Activated naive CD8-positive, alpha-beta T cell treated with anti-CD3 and anti-CD28 coated beads, Interleukin-2, amount 50 U/mL, for 16 hours (primary cell): ENCODE data around the gene SLC38A1.
"Not testable (repeated sequence)": the region's sequence is repeated elsewhere in the genome, so short reads cannot be mapped to it uniquely, and the experiment has no call there.

ENCODE experiments used
- DNase-seq: peaks from one replicate; pipeline ENCODE4 v3.0.0-alpha.2; 2020; ENCODE audit warnings: low read depth, low spot score

The SLC38A1 gene

GRCh38 chr12:46167412-46167811, 101.4 kb downstream of the SLC38A1 start:
- no peak for DNase-seq

- no peak for DNase-seq
Measured at GRCh38 chr12:46165191-46165590, 103.7 kb downstream of the SLC38A1 start.

GRCh38 chr12:46164186-46164761, 104.6 kb downstream of the SLC38A1 start:
- no peak for DNase-seq

GRCh38 chr12:46162549-46163076, 106.2 kb downstream of the SLC38A1 start:
- not testable (repeated sequence) for DNase-seq

- DNase-seq = no peak
Measured at GRCh38 chr12:46160981-46161690, 107.7 kb downstream of the SLC38A1 start.

- DNase-seq = no peak
Measured at GRCh38 chr12:46160101-46160980, 108.5 kb downstream of the SLC38A1 start.

GRCh38 chr12:46159309-46159901, 109.4 kb downstream of the SLC38A1 start:
- DNase-seq = no peak

- DNase-seq = no peak
Measured at GRCh38 chr12:46158501-46158900, 110.3 kb downstream of the SLC38A1 start.

- no peak for DNase-seq
Measured at GRCh38 chr12:46154221-46154985, 114.4 kb downstream of the SLC38A1 start.

GRCh38 chr12:46153268-46153872, 115.5 kb downstream of the SLC38A1 start:
- DNase-seq = no peak

GRCh38 chr12:46152456-46152855, 116.4 kb downstream of the SLC38A1 start:
- DNase-seq = no peak

GRCh38 chr12:46150735-46151134, 118.1 kb downstream of the SLC38A1 start:
- DNase-seq = no peak

- no peak for DNase-seq
Measured at GRCh38 chr12:46149905-46150304, 118.9 kb downstream of the SLC38A1 start.

GRCh38 chr12:46149079-46149464, 119.8 kb downstream of the SLC38A1 start:
- no peak for DNase-seq

- DNase-seq = no peak
Measured at GRCh38 chr12:46148327-46149078, 120.3 kb downstream of the SLC38A1 start.

GRCh38 chr12:46147144-46147543, 121.7 kb downstream of the SLC38A1 start:
- no peak for DNase-seq

GRCh38 chr12:46145881-46146280, 123.0 kb downstream of the SLC38A1 start:
- no peak for DNase-seq

- no peak for DNase-seq
Measured at GRCh38 chr12:46144433-46144832, 124.4 kb downstream of the SLC38A1 start.

- no peak for DNase-seq
Measured at GRCh38 chr12:46136249-46136648, 132.6 kb downstream of the SLC38A1 start.

GRCh38 chr12:46135750-46136149, 133.1 kb downstream of the SLC38A1 start:
- no peak for DNase-seq
